H1 (cell line): ENCODE measurements around the gene EN2. TPM values are rescaled to one million over a fixed set of nuclear protein-coding genes. Genes with fewer than 3 reads are reported as not detected.

Source experiments
- SP2 ChIP-seq: IDR thresholded peaks from 2 replicates; pipeline ENCODE4 v1.6.1; 2012; ENCODE audit warnings: mild to moderate bottlenecking, low read length, inconsistent platforms
- polyA plus RNA-seq, 7 experiments: library from polyadenylated mRNA; depleted of rRNA in 3 of 7; stranded (reverse) in 5 of 7; unstranded in 2 of 7; fragments of >200 nt in 5 of 7; fragments of 200-250 nt in 2 of 7; gene quantifications; 1 replicate in 5 of 7; 2 replicates in 1 of 7; 4 replicates in 1 of 7; pipeline versions ENCODE4 v1.2.1 to v1.2.3, GENCODE V29; 2011 to 2013; ENCODE audit warnings: missing spikeins in 2 of 7, mixed read lengths in 2 of 7
- total RNA-seq: library from RNA; stranded (reverse); fragmentation: NEBNext Ultra II Directional; extraction: Animal tissue kit (Norgen Biotek cat#: 25700); gene quantifications from 2 replicates; pipeline ENCODE4 v1.2.1, GENCODE V29; 2021

Gene EN2
- total and polyA plus RNA-seq, 2 of the 8 experiments (the other 6 are each of a cell fraction or from before 2014, with no cell fraction given) = not detected

- no peak for TF ChIP-seq SP2
These were observed 9.1 kb downstream of the EN2 start (continued) for GRCh38 chr7:155466814-155467733.
